CD1c-positive myeloid dendritic cell (primary cell): ENCODE data around the gene EXOC1L.
"Not testable (repeated sequence)": the region's sequence is repeated elsewhere in the genome, so short reads cannot be mapped to it uniquely, and the experiment has no call there.

Experiments used
- DNase-seq: peaks from one replicate; pipeline ENCODE4 v3.0.0-alpha.2; 2016; ENCODE audit errors: extremely low spot score

The EXOC1L gene

DNA sequence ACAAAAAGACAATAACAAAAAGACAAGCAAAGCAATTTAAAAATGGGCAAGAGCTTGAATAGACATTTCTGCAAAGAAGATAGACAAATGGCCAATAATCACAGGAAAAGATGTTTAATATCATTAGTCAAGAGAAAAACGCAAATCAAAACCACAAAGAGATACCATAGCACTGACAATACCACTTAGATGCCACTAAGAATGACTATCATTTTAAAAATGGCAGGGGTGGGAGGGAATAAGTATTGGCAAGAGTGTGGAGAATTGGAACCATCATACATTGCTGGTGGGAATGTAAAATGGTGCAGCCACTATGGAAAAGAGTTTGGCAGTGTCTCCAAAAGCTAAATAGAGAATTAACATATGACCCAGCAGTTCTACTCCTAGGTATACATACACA is 18.8 kb downstream of the EXOC1L start:
- no peak for DNase-seq

DNA sequence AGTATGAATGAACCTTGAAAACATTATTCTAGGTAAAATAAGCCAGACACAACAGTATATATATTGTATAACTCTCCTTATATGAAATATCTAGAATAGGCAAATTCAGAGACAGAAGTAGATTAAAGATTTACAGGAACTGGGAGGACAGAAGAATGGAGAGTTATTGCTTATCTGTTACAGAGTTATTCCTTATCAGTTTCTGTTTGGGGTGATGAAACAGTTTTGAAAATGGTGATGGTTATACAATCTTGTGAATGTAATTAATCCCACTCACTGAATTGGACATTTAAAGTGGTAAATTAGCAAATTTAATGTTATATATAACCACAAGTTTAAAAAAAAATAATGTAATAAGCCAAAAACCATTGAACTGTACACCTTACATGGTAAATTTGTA is 19.4 kb downstream of the EXOC1L start:
- no peak for DNase-seq

DNA sequence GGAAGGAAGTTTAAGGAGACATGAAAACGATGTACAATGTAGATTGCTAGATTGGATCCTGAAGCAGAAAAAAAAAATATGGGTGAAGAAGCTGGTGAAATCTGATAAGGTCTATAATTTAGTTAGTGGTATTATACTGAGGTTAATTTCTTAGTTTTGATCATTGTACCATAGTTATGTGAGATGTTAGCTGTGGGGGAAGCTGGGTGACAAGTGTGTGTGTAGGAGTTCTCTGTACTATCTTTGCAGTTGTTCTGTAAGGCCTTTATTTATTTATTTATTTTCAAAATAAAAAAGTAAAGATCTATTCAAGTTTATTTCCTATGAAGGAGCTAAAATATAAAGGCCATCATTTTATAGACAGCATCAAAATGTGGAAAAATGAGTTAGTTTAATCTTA is 21.4 kb downstream of the EXOC1L start:
- no peak for DNase-seq

DNA sequence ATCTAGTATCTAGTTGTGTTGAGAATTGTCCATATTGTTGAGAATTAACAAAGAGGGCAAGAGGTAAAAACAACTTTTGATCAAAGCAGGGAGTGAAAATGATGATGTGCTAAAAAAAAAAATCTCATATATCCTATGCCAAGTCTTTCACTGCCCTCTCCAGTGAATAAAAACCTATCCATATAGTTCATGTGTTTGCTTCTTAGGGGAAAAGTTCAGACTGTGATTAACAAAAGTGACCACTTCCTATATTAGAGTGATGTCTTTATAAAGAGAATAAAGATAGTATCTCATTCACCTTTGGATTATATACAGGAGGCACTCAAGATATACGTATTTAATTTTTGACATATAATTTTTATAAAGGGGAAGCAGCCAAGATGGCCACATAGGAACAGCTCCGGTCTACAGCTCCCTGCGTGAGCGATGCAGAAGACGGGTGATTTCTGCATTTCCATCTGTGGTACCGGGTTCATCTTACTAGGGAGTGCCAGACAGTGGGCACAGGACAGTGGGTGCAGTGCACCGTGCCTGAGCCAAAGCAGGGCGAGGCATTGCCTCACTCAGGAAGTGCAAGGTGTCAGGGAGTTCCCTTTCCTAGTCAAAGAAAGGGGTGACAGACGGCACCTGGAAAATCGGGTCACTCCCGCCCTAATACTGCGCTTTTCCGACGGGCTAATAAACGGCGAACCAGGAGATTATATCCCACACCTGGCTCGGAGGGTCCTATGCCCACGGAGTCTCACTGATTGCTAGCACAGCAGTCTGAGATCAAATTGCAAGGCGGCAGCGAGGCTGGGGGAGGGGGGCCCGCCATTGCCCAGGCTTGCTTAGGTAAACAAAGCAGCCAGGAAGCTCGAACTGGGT is 22.0 kb downstream of the EXOC1L start:
- DNase-seq = not testable (repeated sequence)

DNA sequence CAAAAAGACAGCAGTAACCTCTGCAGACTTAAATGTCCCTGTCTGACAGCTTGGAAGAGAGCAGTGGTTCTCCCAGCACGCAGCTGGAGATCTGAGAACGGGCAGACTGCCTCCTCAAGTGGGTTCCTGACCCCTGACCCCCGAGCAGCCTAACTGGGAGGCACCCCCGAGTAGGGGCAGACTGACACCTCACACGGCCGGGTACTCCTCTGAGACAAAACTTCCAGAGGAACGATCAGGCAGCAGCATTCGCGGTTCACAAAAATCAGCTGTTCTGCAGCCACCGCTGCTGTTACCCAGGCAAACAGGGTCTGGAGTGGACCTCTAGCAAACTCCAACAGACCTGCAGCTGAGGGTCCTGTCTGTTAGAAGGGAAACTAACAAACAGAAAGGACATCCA is 22.7 kb downstream of the EXOC1L start:
- DNase-seq = not testable (repeated sequence)

DNA sequence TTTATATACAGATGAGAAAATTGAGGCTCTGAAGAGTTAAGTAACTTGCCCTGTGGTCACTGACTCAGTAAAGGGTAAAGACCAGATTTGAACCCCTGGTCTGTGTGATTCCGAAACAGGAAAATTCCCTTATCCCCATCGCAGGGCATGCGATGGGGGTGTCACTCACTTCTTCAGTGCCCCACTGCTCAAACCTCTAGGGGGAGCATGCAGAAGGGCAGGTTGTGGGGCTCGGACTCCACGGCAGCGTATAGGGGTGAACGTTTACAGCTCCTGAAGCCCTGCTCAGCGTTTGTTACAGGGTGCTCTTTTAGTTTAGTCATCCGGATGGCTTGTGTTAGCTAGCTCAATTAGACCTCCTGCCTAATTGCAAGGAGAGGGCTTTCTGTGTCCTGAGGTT is 30.1 kb downstream of the EXOC1L start:
- no peak for DNase-seq

DNA sequence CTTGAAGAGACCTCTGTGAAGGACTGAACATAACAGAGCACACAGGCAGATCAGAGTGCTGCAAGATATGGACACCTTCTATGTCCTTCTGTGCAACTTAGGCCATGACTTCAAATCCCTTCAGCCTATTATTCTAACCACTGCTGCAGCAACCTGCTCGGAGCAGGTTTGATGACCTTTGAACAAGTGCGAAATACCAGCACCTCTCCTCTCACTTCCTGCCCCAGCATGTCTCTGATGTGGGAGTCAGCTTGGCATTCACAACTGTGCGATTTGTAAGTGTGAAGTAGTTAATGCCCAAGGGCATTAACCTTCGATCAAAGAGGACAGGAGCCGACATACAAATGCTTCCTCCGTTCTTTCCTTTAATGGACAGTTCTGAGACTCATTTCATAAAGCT is 32.3 kb downstream of the EXOC1L start:
- DNase-seq = no peak

DNA sequence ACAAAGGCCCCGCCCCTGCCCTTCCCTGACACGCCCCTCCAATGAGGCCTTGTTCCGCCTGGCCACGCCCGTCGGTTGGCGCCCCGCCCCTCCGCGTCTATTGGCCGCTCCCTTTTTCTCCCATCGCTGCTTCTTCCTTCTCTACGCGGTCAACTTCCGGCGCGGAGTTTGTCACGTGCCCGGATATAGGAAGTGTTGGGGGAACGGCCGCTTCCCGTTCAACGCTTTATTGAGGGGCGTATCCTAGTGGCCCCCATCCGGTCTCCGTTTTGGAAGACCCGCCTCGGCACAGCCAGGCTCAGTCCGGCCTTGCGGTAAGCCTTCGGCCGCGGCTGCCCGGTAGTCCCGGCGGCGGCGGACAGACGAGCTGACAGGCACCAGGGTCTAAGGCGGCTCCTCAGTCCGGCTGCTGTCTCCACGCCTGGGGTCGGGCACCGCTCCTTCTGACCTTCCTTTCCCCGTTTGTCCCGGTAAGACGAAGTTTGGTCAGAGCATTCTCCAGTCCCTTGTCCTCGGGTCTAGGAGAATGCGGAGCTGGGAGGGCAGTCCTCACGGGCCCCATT is 34.0 kb downstream of the EXOC1L start, which contains the start of gene EXOC1:
TSS of gene EXOC1 (plus strand) at position 165 of the 563 bp plus-strand sequence. CDS start 4,676 bp downstream, outside the sequence.
- peak; percentile 97 for DNase-seq

DNA sequence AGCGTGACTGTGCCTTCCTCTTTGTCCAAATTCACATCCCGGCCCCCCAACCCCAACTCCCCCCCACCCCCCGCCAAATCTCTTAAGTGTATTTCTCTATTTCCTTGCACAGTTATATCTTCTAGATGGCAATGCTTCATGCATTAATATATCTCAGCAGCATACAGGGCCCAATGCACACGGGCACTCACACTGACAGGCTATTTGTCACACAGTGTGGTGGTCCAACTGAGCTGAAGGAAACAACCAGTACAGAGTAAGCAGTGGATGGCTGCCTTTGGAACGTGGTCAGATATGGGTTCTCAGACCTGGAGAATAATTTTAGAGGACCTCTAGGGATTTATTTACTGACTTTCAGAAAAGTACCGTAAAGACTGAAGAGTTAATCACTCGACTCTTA is 34.5 kb downstream of the EXOC1L start:
- no peak for DNase-seq

DNA sequence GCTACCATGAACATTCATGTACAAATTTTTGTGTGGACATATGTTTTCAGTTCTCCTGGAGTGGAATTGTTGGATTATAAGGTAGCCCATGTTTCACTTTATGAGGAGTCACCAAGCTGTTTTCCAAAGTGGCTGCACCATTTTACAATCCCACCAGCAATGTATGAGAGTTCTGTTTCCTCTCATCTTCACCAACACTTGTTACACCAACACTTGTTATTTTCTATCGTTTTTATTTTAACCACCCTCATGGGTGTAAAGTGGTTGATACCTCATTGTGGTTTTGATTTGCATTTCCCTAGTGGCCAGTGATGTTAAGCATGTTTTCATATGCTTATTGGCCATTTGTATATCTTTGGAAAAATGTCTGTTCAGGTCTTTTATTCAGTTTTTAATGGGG is 38.0 kb downstream of the EXOC1L start:
- DNase-seq = no peak

DNA sequence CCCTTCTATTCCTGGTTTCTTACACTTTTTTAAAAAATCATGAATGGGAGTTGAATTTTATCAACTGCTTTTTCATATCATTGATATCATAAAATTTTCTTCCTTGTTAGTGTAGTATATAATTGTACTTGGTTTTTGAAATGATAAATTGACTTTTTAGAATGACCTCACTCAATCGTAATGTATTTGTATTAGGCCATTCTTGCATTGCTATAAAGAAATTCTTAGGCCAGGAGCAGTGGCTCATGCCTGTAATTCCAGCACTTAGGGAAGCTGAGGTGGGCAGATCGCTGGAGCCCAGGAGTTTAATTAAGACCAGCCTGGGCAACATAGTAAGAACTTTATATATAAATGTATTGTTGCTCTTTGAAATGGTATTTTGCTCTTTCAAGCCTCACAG is 40.1 kb downstream of the EXOC1L start:
- no peak for DNase-seq

DNA sequence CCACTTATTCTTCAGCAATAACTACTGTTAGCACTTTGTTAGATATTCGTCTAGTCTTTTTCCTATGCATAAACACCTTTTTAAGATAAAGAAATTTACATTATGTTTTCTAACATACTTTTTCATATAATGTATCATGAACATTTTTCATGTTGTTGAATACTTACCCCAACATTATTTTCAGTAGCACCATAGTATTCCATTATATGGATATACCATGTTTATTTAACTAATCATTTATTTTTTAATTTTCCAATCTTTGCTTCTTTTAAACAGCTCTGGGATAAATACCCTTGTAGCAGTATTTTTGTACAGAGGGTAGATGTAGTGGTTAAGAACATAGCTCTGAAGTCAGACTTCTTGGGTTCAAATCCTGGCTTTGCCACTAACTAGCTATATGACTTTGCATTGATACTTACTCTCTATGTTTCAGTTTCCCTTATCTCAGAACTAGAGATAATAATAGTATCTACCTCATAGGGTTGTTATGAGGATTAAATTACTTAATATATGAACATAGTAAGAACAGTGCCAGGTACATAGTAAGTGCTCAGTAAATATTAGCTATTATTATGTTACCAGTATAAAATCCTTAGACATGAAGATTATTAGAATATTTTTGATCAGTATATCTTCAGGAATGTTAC is 45.1 kb downstream of the EXOC1L start:
- no peak for DNase-seq

DNA sequence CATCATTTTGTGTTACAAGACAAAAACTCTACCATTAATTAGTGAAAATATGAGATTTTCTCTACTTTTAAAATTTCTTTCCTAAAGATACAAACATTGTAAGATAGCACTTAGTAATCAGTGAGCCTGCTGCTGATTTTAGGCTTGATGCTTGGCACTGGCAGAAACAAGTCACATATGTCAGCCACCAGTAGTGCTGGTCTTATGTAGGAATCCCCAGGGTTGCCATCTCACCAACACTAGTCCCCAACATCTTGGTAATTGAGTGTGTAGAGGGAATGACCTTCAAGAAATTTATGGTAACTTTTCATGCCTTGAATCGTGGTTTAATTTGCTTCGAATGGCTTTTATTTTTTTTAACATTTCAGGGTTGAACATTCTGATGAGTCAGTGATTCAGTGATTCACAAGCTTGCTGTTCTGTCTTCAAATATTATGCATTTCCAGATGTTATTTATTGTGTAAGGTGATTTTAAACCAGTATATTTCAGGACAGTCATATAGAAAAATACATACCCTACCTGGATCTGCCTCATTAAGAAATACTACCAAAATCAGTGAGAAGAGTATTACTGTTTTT is 45.7 kb downstream of the EXOC1L start:
- DNase-seq = no peak

DNA sequence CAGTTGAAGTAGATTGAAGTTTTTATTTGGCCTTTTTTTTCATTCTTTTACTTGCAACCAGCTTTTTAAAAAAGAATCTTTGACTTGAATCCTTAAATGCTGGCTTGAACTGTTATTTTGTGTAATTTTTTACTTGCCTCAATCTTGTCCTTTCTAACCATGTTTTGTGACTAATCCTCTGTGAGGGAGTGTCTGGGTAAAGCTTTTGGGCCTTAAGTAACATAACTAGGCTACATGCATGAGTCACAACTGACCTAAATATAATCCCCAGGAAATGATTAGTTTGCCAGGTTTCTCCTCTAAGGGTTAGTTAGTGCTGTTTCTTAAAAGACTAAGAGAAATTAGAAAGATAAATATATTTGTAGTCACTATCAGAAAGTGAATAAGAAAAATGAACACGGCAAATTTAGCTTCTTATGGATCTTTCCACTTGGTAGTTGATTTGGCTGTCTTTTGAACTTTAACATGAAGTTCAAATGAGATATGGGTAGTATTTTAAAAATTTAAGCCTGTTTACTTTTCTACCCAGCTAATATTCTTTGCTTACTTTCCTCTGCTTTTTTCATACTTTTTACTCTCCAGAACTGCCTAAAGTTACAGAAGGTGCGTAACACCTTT is 46.8 kb downstream of the EXOC1L start:
- peak; percentile 42 for DNase-seq

DNA sequence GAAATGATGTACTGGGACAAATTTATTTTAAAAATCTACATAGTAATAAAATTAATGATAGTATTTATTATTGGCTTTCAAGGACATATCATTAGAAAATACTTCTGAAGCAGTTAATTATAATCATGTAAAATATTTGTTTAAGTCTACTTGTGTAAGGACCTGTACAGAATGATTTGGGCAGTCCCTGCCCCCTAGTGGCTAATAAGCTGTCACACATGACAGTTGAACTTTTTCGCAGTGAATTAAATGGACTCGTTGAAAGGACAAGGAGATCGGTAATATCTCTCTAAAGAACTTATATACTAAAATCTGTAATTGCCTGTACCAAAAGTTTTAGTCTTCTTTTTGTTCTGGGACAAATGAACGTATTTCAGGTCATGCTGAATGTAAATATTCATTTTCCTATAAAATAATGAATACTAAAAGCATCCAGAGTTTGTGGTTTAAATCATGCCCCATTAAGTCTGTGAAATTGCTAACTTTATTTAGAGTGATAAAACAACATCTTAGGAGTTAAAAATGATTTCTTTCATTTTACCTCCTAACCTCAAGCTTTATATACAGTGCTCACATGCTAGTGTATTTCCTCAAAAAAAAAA is 47.5 kb downstream of the EXOC1L start:
- peak; percentile 74 for DNase-seq

DNA sequence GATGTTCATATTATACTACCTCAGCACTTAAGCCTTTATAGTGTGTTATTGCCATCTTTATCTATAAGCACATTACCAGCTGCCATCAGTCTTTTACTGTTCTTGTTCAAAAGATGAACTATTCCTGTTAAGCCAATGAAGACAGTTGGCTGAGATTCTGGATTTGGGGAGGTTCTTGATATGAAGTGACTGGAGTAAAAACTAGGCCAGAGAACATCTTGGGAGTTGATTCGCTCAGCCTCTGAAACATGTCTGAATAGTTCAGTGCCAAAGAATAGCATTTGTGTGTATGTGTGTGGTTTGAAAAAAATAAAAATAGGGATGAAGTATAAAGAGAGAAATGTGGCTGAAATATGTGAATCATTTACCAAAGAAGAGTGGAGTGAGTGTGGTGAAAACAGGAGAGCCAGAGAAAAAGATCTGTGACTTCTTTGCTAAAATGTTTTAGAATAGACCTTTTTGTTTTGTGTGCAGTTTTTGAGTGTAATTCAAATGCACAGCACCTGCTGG is 49.0 kb downstream of the EXOC1L start:
- DNase-seq = no peak

DNA sequence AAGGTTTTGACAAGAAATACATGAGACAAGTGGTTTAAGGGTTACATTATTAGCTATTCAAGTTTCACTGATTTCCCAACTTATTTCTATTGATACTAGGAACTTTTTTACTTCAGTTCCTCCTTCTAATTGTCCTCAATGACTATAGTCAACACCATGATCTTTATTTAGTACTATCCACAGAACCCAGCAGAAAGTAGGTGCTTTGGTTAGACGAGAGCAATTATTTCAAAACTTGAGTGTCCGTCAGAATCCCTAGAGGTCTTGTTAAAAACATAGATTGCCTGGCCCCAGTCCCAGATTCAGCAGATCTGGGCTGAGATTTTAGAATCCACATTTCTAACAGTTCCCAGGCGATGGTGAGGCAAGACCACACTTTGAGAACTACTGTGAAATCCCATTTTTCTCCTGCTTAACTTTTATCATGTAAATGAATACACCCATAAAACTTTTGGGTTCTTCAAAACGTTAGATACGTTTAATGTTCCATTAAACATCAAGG is 51.8 kb downstream of the EXOC1L start:
- no peak for DNase-seq

DNA sequence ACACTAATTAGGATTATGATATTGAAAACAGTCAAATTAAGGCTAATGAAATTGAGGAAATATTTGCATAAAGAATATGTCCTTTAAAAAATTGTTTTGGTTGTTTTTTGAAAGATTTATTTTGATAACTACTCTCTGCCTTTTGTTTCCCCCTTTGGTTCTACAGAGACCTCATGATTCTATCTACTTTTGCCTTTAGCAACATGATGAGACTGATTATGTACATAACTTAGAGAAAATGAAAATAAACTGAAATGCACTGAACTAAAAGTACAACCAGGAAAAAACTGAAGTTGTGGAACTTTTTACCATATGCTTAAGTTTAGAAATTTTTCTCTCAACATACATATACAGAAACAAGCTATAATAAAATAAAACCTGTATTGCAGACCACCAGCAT is 55.2 kb downstream of the EXOC1L start:
- no peak for DNase-seq

DNA sequence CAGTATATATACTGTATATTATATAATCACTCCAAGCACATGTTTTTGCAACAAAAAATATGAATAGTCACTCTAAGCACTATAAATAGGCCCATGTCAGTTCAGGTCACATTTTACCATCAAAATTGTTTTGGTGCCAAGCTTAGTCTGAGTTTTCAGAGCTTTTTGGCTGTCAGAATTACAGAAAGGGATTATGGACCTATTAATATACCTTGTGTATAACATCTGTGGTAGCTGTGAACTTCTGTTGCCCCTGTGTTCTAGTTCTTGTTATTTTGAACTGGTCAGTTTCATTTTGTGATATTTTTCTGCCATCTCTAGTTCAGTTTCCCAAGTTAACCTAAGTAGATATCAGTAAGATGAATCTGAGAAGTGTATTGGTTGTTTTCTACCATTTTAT is 56.8 kb downstream of the EXOC1L start:
- no peak for DNase-seq

DNA sequence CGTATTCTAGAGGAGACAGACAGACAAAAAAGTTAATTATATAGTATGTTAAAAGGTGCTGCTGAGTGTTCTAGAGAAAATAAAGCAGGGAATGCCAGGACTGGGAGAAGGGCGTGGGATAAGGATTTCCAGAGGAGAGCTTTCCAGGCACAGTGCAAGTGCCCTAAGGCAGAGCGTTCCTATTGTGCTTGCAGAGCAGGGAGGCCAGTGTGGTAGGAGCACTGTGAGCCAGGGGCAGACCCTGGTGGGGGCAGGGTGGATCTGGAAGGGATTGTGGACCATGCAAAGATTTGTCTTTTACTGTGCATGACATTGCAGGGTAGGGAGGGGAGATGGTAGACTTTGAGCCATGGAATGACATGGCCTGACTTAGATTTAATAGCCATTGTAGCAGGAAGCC is 59.6 kb downstream of the EXOC1L start:
- DNase-seq = no peak

DNA sequence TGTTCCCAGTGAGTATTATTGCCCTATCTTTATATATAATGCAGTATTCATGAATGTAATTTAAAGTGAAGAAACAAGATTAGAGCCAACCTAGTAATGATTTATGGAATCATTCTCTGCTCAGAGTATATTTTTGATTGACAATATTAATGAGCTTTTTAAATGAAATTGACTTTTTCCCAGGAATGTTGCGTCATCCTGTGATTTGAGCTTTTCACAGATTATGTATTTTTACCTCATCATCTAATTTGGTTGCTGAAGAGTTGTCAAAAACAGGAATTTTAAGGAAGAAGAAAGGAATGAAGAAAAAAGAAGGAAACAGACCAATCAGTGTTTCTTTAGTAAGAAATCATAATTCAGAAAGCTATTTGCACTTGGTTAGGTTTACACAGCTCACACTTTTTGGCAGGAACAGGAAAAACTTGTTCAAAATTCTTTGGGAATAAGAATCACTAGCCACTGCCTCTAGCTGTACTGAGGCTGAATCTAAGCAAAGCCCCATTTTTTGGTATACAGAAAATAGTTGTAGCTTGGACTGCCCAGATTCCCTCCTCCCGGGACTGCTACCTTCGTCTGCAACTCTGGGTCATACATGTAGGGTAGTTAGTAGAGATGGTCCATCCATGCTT is 61.2 kb downstream of the EXOC1L start:
- no peak for DNase-seq
